ENCODE measurements around the gene TPBGL.

Gene TPBGL

DNA sequence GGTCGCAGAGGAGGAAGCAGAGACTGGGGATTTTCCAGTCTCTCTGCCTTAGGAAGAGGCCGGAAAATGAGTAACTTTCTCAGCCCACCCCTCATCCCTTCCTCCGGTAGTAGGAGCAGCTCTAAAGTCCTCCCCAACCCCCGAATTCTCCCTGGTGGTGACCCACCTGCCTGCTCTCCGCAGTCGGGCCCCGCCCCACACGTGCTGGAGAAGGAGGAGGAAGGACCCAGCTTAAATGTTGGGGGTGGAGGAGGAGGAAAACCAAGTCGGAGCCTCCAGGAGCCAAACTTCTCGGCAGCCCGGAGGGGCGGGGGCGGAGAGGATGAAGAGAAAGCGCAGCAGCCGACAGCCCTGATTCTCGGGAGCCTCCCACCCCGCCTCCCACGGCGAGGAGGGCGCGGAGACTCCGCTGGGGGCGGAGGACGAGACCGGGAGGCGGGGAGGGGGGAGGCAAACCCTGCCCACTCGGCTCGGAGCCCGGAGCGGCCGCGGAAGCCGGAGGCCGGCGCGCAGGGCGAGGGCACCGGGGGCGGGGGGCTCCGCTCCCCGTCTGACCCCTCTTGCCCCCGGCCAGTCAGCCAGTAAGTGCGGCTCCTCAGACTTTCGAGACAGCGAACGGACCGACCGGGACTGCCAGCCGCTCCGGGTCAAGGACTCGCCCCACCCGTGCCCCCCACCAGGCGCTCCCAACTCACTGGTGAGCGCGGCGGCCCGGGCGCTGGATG lies at the start of gene TPBGL:
TPBGL (plus strand) TSS at position 464 of the 725 bp plus-strand sequence. CDS start 276 bp downstream, outside the sequence.
- peaks cover 2% of the 10 kb centered on the region for H3K27me3 ChIP-seq (replicated peaks; ENCODE audit: control insufficient read depth, insufficient read depth, low read length)

GRCh38 chr11:75191330-75191717 lies 49.2 kb upstream of the TPBGL start:
- TF ChIP-seq, protein P1, sequence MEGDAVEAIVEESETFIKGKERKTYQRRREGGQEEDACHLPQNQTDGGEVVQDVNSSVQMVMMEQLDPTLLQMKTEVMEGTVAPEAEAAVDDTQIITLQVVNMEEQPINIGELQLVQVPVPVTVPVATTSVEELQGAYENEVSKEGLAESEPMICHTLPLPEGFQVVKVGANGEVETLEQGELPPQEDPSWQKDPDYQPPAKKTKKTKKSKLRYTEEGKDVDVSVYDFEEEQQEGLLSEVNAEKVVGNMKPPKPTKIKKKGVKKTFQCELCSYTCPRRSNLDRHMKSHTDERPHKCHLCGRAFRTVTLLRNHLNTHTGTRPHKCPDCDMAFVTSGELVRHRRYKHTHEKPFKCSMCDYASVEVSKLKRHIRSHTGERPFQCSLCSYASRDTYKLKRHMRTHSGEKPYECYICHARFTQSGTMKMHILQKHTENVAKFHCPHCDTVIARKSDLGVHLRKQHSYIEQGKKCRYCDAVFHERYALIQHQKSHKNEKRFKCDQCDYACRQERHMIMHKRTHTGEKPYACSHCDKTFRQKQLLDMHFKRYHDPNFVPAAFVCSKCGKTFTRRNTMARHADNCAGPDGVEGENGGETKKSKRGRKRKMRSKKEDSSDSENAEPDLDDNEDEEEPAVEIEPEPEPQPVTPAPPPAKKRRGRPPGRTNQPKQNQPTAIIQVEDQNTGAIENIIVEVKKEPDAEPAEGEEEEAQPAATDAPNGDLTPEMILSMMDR (IDR thresholded peaks at IDR 0.05; ENCODE audit: insufficient read depth, low read length, poor library complexity, severe bottlenecking): no peak
- no peak for DNase-seq (ENCODE audit: extremely low read depth, insufficient read length)

More for the DNA sequence above, at the start of gene TPBGL:
- DNase-seq (ENCODE audit: extremely low read depth, insufficient read length): no peak
- TF ChIP-seq, protein P1 (IDR thresholded peaks at IDR 0.05; ENCODE audit: insufficient read depth, low read length, poor library complexity, severe bottlenecking): no peak
- no peaks in the 10 kb centered on the region for H3K36me3 ChIP-seq (ENCODE audit: control insufficient read depth, insufficient read depth, low read length)
- no peak within 1 kb of the TSS for H3K4me3 ChIP-seq (replicated peaks; ENCODE audit: low read depth, low read length)

DNA sequence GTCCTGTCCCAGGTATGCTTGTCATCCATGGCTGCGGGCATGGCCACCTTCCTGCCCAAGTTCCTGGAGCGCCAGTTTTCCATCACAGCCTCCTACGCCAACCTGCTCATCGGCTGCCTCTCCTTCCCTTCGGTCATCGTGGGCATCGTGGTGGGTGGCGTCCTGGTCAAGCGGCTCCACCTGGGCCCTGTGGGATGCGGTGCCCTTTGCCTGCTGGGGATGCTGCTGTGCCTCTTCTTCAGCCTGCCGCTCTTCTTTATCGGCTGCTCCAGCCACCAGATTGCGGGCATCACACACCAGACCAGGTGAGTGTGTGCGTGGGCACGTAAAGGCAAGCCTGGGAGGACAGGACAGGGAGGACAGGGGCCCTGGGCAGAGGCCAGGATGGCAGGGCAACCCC lies 47.3 kb upstream of the TPBGL start:
- DNase-seq (ENCODE audit: extremely low read depth, insufficient read length): no peak
- Histone ChIP-seq H3K27me3 (replicated peaks; ENCODE audit: control insufficient read depth, insufficient read depth, low read length) (no peaks in the 10 kb centered on the region; the same call in 1 of the 2 replicates), H3K4me3 (replicated peaks; ENCODE audit: low read depth, low read length) (no peak overlapping the region), H3K36me3 (ENCODE audit: control insufficient read depth, insufficient read depth, low read length) (no peaks in the 10 kb centered on the region)
- TF ChIP-seq, protein P1 (IDR thresholded peaks at IDR 0.05; ENCODE audit: insufficient read depth, low read length, poor library complexity, severe bottlenecking): no peak

More at GRCh38 chr11:75191330-75191717, 49.2 kb upstream of the TPBGL start:
- no peak overlapping the region for H3K4me3 ChIP-seq (replicated peaks; ENCODE audit: low read depth, low read length)
- no peaks in the 10 kb centered on the region for H3K36me3 ChIP-seq (ENCODE audit: control insufficient read depth, insufficient read depth, low read length)
- no peaks in the 10 kb centered on the region; the same call in none of the 2 replicates for H3K27me3 ChIP-seq (replicated peaks; ENCODE audit: control insufficient read depth, insufficient read depth, low read length)

GRCh38 chr11:75193711-75194110 lies 46.9 kb upstream of the TPBGL start:
- TF ChIP-seq, protein P1 (IDR thresholded peaks at IDR 0.05; ENCODE audit: insufficient read depth, low read length, poor library complexity, severe bottlenecking): no peak
- Histone ChIP-seq H3K27me3 (replicated peaks; ENCODE audit: control insufficient read depth, insufficient read depth, low read length) (no peaks in the 10 kb centered on the region; the same call in 1 of the 2 replicates), H3K36me3 (ENCODE audit: control insufficient read depth, insufficient read depth, low read length) (no peaks in the 10 kb centered on the region), H3K4me3 (replicated peaks; ENCODE audit: low read depth, low read length) (no peak overlapping the region)
- no peak for DNase-seq (ENCODE audit: extremely low read depth, insufficient read length)

- Histone ChIP-seq H3K36me3 (ENCODE audit: control insufficient read depth, insufficient read depth, low read length) (no peaks in the 10 kb centered on the region), H3K27me3 (replicated peaks; ENCODE audit: control insufficient read depth, insufficient read depth, low read length) (peaks cover 3% of the 10 kb centered on the region; the same call in 1 of the 2 replicates), H3K4me3 (replicated peaks; ENCODE audit: low read depth, low read length) (no peak overlapping the region)
- TF ChIP-seq, protein P1 (IDR thresholded peaks at IDR 0.05; ENCODE audit: insufficient read depth, low read length, poor library complexity, severe bottlenecking): no peak
- no peak for DNase-seq (ENCODE audit: extremely low read depth, insufficient read length)
Measured at GRCh38 chr11:75194147-75194546, 46.4 kb upstream of the TPBGL start.

Data from GM06990 (cell line).